GM21528 (cell line): ENCODE results near the gene GLRA3.
"Not testable (repeated sequence)": the region's sequence is repeated elsewhere in the genome, so short reads cannot be mapped to it uniquely, and the experiment has no call there.

Experiments
- ATAC-seq: cut with Tn5 transposase; IDR thresholded peaks from one replicate; pipeline ENCODE4 v1.9.1; 2021; ENCODE audit warnings: mild to moderate bottlenecking, moderate library complexity; ENCODE audit not compliant: unreplicated experiment, low FRiP score

Gene GLRA3

DNA sequence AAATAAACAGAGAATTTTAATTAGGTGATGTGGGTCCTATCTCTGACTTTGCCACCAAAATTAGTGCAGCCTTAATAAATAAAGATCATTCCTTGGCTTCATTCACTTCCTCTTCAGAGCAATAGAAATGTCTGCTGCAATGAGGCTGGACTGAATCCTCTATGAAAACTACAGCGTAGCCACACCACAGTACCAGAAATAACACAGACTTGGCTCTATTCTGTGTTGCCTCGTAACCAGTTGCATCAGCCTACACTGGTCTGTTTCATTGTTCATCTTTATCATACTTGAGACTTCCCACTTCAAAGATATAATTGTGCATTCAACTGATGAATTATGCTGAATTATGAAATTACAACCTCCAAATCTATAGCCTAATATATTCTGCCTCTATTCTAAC, 15.8 kb downstream of the GLRA3 start:
- ATAC-seq: no peak

DNA sequence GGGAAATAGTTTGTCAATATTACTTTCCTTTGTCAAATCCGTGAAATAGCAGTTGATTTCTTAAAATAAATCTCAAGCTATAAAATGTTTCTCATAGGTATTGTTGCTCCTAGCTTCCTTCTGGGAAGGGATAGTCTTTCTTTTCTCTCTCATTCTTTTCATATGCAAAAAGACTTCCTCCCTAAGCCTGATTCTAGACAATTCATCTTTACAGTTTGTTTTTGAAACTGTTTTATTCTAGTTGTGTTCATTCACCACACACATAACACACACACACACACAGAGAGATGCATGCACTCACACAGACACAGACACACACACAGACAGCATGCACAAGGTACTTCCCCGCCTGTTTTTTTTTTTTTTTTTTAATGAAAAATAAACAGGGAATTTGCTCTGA, 18.2 kb downstream of the GLRA3 start:
- ATAC-seq: no peak

DNA sequence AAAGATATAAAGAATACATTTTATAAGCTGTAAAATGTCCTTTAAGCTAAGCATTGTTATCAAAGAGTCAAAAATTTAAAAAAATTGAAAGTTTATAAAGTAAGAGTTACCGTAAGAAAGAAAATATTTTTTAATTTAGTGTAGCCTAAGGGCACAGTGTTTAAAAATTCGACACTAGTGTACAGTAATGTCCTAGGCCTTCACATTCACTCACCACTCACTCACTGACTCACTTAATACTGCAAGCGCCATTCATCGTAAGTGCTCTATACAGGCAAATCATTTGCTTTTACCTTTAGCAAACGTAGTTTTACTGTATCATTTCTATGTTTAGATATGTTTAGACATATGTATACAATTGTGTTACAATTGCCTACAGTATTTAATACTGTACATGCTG, 20.2 kb downstream of the GLRA3 start:
- ATAC-seq: no peak

DNA sequence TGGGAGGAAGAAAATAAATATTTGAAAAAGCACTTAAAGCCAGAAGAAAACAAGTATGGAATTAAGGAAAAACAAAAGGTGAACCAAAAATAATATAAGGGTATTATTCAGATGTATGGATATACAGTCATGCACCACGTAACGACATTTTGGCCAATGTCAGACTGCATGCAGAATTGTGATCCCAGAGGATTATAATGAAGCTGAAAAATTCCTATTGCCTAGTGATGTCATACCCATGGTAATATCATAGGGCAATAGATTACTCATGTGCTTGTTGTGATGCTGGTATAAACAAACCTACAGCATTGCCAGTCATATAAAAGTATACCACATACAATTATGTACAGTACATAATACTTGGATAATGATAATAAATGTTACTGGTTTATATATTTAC, 20.9 kb downstream of the GLRA3 start:
- ATAC-seq: no peak

DNA sequence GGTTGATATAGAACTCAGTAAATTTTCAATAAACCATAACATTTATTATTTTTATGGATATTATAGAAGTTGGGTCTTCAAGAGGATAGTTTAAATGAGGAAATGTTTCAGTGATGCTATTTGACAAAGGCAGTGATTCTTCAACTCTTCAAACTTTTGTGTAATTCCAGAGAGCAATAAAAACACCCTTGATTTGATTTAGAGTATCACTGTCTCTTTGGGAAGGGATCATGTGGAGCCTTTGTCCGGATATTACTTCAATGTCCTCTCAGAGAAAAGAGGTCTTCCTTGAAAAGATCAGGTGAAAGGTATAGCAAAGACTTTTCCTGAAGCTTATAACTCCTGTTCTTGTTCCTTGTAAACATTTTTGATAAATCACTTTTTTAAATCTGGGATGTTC, 23.3 kb downstream of the GLRA3 start:
- ATAC-seq: no peak

DNA sequence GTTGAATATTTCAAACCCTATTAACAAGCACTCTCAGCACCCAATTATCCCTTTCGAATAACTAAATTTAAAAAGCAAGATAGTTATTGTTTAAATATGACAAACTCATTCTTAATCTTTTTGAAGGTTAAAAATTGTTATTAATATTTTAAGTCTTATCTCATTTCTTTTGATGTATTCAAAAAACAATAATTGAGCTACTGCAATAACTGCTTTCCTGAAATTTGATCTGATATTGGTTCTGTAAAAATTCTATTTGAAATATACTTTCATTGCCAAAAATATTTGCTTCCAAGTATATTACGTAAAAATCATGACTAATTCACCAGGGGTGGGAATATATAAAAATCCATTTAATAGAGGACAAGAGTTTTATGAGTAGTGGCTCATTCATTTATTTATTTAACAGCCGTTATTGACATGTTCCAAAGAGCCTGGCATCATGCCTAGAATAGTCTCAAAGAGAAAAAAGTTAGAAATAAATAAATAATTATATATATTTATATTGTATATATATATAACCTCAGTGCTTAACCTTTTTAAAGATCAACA, 34.4 kb downstream of the GLRA3 start:
- no peak for ATAC-seq

DNA sequence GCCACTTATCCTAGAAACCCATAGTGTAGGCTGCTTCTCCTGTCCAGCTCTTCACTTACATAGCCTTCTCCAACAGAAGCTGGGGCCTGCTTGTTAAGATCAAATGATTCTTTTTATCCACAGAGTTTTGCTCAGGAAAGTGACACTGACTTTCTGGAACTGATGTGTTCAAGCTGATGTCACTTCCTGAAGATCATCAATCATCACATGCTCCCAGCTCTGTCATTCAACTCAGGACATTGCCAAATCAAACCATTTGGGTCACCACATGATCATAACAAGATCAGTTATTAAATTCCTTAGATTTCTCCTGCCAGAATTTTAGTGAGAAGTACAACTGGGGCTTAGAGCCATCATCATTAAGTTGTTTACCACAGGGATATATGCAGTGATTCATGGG, 39.4 kb downstream of the GLRA3 start:
- no peak for ATAC-seq

DNA sequence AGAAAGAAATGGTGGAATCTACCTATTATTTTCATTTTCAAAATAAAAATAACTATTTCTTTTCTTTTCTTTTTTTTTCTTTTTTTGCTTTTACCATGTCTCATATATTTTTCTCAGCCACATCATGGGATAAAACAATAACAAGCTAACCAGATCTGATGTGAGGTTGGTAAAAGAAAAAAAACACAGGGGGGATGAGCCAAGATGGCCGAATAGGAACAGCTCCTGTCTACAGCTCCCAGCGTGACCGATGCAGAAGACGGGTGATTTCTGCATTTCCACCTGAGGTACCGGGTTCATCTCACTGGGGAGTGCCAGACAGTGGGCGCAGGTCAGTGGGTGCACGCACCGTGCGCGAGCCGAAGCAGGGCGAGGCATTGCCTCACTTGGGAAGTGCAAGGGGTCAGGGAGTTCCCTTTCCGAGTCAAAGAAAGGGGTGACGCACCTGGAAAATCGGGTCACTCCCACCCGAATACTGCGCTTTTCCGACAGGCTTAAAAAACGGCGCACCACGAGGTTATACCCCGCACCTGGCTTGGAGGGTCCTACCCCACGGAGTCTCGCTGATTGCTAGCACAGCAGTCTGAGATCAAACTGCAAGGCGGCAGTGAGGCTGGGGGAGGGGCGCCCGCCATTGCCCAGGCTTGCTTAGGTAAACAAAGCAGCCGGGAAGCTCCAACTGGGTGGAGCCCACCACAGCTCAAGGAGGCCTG, 50.6 kb downstream of the GLRA3 start:
- ATAC-seq: not testable (repeated sequence)

DNA sequence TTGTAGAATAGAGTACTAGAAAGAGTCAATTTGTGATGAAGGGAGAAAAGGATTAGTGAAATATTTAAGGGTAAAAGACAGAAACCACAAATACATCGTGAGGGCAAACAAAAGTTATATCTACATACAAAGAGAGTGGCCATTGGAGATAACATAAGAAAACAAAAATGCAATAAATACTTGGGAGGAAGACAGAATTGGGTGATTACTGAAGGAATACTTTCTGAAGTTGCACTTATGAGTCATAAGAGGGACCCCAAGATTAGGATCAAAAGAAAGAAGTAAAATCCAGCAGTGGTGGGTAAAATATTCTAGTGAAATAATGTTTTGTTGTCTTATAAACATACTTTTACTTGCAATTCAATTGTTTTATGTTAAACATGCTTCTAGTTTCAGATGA, 53.7 kb downstream of the GLRA3 start:
- ATAC-seq: no peak

DNA sequence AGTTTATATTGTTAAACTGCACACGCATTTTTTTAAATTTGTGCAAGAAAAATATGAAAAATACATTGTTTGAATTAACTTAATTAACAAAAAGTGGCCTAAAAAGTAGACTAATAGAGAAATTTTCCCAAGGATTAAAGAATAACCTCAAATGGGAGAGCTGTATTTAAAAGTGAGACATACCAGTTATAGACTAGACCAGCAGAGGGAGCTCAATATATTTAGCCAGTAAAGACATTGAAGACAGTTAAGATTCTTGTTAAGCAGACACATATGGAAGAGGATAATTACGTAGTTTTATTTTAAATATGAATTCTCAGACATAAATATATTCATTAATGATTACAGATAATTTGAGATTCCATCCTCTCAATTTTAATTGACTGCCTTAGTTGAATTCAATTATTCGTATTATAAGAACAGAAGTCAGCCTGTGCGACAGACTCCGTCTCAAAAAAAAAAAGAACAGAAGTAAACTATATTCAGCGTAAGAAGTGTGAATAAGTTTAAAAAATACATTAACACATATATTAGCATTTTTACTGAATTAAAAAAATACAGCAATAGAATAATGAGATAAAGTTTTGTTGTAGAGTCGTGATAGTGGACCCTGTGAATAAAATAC, 64.8 kb downstream of the GLRA3 start:
- ATAC-seq: peak; percentile 78

DNA sequence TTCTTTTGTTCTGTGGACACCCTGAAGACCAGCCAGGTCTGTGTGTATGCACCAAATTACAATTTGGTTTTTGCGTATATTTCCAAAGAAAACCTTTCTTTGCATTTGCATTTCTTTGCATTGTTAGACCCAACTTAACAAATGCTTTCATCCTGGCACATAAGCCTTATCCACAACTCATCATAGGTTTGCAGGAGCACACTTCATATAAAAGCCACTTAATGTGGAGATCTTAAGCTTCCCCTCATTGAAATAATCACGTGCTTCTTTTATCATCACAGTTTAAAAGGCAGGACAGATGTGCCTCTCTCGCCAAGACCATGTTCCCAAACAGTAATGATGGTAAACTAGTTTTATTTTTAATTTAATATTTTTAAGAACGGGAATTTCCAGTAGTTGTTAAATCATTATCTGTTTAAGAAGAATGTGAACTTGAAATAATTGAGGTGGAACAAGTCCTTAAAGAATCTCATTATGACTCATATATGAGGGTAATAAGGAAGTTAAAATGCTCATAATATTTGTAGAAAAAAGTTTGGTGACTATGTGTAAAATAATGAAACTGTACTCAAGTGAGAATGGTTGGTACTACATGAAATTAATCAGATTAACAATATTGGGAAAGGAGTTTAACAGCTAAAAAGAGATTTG, 65.5 kb downstream of the GLRA3 start:
- ATAC-seq: peak; percentile 69

DNA sequence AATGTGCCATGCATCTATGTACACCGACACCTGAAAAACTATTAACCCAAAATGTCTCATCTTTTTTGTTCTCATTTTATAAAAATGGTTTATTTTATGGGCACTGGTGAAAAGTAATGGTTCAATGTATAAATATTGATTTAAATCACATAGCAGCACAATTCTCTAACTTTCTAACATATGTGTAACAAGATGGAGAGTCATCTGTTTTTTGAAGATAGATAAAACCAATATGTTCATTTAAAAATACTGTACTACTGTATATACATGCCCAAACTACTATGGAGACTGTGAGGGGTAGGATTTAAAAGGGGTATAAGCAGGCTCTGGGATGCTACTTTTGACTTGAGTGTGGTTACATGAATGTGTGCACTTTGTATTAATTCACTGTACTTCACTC, 67.6 kb downstream of the GLRA3 start:
- no peak for ATAC-seq

DNA sequence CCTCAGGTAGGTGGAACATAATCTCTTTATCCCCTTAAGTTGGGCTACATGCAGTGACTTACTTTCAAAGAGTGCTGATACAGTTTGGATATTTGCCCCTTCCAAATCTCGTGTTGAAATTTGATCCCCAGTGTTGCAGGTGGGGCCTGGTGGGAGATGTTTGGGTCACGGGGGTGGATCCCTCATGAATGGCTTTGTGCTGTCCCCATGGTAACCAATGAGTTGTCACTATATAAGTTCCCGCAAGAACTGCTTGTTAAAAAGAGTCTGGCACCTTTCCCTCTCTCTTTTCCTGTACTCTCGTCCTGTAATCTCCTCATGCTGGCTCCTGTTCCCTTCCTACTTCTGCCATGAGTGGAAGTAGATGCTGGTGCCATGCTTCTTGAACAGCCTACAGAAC, 71.3 kb downstream of the GLRA3 start:
- ATAC-seq: no peak

DNA sequence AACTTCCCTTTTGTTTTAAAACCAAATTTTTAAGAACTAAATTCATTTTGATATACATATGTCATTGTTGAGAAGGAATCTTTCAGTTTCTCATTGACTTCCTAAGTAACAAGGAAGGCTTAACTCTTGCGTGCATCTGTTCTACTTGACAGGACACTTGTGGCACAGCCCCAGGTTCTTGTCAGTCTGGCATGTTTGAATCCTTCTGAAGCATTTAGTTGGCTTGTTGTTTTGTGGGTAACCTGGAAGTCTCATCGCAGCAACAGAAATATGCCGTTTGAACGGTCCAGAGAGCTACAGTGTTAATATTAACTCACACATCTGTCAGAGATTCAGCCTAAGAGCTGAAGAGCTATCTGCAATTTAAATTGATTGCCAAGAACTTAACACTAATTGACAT, 76.0 kb downstream of the GLRA3 start:
- no peak for ATAC-seq

DNA sequence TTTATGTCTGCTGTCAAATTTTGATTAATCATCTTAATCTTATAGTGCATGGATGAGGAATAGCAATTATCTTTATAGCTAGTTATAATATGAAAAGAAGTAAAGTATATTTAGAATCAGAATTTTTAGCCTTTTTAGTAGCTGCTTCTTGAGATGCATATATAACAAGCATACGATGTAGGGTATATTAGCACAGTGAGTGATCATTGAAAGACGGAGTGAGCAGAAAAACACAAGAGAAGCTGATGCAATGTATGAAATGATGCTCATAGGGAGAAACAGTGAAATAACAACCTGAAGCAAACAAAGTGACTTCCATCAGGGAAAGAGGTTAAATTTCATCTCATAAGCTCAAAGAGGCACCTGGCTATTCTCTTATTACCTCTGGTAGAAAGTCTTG, 77.0 kb downstream of the GLRA3 start:
- no peak for ATAC-seq

DNA sequence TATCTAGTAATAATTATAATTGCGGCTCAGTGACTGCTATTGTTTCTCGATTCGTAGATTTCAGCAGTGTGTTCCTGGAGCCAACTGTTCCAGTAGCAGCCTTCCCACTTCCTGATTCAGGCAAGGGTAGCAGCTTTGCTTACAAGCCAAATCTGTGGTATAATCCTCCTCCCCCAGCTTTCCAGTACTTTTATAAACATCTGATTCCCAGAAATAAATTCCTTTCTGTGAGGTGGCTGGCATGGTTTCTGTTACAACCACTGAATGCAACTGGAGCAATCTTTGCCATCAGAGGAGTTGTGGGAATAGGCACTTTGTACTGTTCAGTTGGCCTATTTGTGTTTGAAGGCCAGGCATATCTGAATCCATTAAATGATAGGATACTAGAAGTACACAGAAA, 80.0 kb downstream of the GLRA3 start:
- ATAC-seq: no peak

DNA sequence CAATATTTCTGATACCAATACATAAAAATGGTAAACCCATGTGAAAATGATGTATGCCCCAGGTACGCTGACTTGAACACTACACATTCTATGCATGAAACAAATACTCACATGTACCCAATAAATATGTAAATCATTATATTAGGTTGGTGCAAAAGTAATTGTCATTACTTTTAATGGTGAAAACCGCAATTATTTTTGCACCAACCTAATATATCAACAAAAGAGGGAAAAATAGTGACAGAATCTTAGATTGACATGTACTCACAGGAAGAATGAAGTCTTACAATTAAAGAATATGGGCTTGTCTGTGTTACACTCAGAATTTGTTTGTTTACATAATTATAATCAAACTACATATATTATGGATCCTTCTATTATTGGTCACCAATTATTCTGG, 82.3 kb downstream of the GLRA3 start:
- no peak for ATAC-seq

DNA sequence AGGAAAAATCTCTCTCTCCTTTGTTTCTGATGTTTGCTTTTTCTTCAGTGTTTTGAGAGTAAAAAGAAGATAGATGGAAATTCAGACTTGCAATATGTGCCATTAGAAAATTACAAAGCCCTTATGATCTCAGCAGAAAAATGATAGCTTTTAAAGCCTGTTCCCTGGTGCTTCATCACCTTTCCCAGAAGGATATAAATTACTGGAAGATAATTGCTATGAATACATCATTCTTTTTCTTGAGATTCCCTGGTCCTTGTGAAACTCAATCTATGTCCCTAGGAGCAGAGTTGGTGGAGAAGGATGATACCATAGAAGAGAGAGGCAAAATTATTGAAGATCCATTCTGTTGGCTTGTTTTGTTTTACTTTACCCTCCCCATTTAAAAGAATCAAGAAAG, 86.5 kb downstream of the GLRA3 start:
- ATAC-seq: no peak

DNA sequence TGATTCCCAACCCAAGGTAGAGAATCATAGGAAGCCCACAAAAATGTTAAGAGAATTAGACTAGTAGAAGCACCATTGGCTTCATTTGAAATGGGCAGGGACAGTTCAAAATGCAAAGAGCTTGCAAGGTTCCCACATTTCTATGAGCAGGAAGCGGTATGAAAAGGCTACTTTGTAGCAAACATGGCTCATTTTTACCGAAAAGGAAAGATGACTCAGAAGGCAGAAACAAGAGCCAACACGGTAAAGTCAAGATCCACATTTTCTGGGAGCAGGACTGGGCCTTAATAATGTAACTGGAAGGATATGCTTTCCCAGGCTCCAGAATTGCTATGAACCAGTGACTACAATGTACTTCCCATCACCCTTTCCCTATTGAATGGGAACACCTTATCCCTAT, 89.5 kb downstream of the GLRA3 start:
- ATAC-seq: no peak

DNA sequence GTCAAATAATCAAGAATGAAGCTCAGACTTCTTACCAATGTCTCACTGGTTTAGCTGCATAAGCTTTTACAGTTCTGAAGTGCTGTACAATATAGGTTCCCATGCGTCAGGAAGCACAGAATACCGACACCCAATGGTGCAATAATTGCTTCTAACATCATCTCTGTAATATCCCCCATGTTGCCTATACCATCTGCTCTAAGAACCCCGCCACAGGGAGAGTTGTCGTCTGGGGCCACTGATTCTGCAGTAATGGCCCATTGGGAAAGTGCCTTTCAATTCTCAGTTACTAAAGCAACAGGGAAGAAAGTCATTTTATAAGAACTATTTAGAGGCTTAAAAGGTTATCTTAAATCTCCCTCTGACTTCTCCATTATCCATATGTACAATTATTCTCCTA, 94.9 kb downstream of the GLRA3 start:
- ATAC-seq: no peak

DNA sequence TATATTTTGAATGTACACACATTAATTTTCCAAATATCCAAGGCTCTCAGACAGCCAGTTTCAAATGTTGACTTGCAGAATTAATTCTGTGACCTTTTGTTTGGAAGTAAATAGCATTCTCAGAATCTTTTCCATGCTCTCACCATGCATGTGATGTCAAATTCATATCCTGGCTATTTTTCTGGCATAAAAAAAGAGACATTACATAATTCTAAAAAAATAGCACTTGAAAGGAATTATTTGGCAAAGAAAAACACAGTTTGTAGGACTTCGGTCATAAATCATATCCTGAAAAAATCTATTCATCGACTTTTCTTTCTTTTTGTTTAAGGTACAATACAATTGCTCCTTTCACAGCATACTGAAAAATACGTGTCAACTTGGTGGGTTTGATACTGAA, 111.2 kb downstream of the GLRA3 start:
- ATAC-seq: no peak
